Fibroblast of lung (primary cell): ENCODE results near the gene CDYL2.

Experiments
- EZH2 ChIP-seq: IDR thresholded peaks from 2 replicates; pipeline ENCODE4 v1.5.1; 2012; ENCODE audit warnings: low read length, control low read depth, mild to moderate bottlenecking; ENCODE audit errors: missing control alignments
- TF ChIP-seq, protein P1 (sequence below), 2 donors: IDR thresholded peaks in 1 of 2; conservative IDR thresholded peaks in 1 of 2; 1 replicate in 1 of 2; 2 replicates in 1 of 2; pipeline ENCODE4 v1.5.1; 2011 to 2012; ENCODE audit warnings: low read length in 2 of 2, control low read depth in 1 of 2, inconsistent platforms in 1 of 2, low read depth in 1 of 2, mild to moderate bottlenecking in 1 of 2

DNA sequence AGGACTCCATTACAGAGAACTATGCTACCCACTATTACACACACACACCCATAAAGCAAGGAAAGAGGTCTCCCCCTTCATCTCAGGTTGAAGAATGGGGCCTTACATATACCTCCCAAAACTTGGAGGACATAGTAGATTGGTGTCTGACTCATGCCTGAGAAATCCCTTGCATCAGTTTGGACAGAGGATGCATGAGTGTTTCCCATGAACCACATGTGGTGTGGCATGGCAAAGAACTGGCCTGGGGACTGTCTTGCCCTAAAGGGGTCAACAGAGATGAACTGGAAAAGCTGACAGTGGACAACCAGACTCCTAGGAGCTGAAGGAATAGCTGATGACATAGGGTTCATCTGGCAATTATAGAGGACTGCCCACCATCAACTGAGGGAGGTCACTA lies 209.6 kb downstream of the CDYL2 start:
- no peak for TF ChIP-seq EZH2
- TF ChIP-seq, protein P1, sequence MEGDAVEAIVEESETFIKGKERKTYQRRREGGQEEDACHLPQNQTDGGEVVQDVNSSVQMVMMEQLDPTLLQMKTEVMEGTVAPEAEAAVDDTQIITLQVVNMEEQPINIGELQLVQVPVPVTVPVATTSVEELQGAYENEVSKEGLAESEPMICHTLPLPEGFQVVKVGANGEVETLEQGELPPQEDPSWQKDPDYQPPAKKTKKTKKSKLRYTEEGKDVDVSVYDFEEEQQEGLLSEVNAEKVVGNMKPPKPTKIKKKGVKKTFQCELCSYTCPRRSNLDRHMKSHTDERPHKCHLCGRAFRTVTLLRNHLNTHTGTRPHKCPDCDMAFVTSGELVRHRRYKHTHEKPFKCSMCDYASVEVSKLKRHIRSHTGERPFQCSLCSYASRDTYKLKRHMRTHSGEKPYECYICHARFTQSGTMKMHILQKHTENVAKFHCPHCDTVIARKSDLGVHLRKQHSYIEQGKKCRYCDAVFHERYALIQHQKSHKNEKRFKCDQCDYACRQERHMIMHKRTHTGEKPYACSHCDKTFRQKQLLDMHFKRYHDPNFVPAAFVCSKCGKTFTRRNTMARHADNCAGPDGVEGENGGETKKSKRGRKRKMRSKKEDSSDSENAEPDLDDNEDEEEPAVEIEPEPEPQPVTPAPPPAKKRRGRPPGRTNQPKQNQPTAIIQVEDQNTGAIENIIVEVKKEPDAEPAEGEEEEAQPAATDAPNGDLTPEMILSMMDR (conservative IDR thresholded peaks at IDR 0.05 in 1 of 2, IDR thresholded peaks at IDR 0.05 in 1 of 2; ENCODE audit: low read depth in 1 of 2, low read length in 2 of 2), result no peak
